Fibroblast of pulmonary artery (primary cell): ENCODE results near the gene COMMD6.
A peak's percentile ranks its signal among the peaks of the same experiment; 100 is the strongest.

Source experiments
- DNase-seq: peaks from one replicate; pipeline ENCODE4 v3.0.0-alpha.2; 2010; ENCODE audit warnings: low read depth
- H3K4me3 ChIP-seq: replicated peaks from 2 replicates; pipeline ENCODE4 v1.5.1; 2011; ENCODE audit warnings: low read depth, mild to moderate bottlenecking, control low read depth, low read length, moderate library complexity
- TF ChIP-seq, protein P1 (sequence below): IDR thresholded peaks from 2 replicates; pipeline ENCODE4 v1.5.1; 2011; ENCODE audit warnings: mild to moderate bottlenecking, control low read depth, low read length, inconsistent platforms; ENCODE audit errors: missing control alignments

Gene COMMD6

DNA sequence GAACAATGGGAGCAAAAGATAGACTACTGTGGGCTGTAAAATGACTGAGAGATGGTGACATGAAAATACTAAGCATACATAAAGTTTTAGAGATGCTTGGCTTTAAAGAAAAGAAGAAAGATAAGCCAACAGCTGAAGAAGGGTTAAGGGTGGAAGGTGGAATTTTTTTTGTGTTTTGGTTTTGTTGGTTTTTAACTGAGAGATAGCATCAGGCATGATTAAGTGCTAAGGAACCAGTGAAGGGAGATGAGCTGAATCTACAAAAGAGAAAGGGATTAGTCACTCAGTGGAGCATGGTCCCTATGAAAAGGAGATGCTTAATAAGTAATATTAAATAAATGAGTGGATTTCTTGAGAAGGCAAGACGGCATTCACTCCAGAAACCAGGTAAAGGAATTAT is 43.1 kb downstream of the COMMD6 start:
- no peak overlapping the region for H3K4me3 ChIP-seq
- TF ChIP-seq, protein P1, sequence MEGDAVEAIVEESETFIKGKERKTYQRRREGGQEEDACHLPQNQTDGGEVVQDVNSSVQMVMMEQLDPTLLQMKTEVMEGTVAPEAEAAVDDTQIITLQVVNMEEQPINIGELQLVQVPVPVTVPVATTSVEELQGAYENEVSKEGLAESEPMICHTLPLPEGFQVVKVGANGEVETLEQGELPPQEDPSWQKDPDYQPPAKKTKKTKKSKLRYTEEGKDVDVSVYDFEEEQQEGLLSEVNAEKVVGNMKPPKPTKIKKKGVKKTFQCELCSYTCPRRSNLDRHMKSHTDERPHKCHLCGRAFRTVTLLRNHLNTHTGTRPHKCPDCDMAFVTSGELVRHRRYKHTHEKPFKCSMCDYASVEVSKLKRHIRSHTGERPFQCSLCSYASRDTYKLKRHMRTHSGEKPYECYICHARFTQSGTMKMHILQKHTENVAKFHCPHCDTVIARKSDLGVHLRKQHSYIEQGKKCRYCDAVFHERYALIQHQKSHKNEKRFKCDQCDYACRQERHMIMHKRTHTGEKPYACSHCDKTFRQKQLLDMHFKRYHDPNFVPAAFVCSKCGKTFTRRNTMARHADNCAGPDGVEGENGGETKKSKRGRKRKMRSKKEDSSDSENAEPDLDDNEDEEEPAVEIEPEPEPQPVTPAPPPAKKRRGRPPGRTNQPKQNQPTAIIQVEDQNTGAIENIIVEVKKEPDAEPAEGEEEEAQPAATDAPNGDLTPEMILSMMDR: no peak
- no peak for DNase-seq

DNA sequence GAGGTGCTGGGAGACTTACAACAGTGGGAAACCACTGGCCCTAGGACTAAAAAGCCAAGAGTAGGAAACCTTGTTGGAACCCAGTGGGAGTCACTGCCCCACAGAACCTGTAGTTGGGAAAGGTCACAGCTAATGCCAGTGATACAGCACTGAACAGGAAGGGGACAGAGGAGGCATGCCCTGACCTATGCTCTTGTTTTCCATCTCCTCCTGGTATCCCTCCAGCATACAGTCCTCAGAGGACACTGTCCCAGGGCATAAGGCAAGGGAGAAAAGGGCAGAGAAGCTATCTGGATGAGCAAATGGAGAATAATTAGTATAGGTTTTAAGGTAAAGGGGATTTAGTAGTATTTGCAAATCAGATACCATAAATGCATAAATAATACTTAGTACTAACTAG is 44.5 kb downstream of the COMMD6 start:
- TF ChIP-seq, protein P1: no peak
- no peak for DNase-seq
- H3K4me3 ChIP-seq: no peak overlapping the region

GRCh38 chr13:75492389-75492788 is 45.3 kb downstream of the COMMD6 start:
- DNase-seq: no peak
- no peak overlapping the region for H3K4me3 ChIP-seq
- TF ChIP-seq, protein P1: no peak

DNA sequence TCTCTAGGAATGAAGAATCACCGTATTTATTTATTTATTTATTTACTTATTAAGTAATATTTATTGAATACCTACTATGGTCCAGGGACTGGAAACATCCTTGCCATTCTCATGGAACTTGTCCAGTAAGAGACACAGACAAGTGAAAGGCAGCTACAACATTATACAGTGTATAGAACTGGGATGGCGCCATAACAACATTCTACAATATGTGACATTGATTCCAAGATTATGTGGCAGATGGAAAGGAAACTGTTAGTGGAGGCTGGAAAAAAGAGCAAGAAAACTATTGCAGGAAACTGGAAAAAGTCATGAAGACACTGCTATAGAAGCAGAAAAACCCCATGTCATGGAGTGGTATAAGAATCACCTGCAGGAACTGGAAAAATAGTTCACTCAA is 46.3 kb downstream of the COMMD6 start:
- no peak for DNase-seq
- TF ChIP-seq, protein P1: no peak

DNA sequence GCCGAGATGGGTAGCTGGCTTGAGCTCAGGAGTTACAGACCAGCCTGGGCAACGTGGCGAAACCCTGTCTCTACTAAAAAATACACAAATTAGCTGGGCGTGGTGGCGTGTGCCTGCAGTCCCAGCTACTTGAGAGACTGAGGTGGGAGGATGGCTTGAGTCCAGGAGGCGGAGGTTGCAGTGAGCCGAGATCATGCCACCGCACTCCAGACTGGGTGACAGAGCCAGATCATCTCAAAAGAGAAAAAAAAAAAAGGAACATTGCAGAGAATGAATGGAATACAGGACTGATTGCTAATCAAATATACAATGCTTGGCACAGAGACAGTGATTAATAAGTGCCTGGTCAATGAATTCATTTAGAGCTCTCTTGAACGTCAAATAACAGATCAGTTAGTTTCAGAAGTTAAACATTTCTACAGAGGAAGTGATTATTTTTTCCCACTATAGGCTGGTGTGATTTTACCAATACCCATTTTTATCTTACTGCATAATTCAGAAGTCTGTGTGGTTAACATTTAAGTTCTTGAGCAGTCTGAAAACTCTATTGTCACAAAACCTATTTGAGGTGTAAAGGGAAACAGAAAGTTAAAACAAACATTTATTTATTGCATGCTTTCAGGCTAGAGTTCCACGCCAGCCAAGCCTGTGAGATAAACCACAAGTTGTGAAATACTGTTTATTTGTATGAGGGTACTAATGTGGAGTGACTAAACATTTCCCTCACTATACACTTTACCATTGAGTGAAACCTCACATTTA is 48.0 kb downstream of the COMMD6 start:
- H3K4me3 ChIP-seq: peak overlapping the region; percentile 11
- DNase-seq: peak; percentile 81
- TF ChIP-seq, protein P1: no peak

More for the DNA sequence above, 46.3 kb downstream of the COMMD6 start:
- no peak overlapping the region for H3K4me3 ChIP-seq

GRCh38 chr13:75486146-75487062 is 51.2 kb downstream of the COMMD6 start:
- DNase-seq: no peak
- H3K4me3 ChIP-seq: no peak overlapping the region

More at GRCh38 chr13:75486146-75487062, 51.2 kb downstream of the COMMD6 start:
- TF ChIP-seq, protein P1: no peak
